Stimulated activated CD4-positive, alpha-beta T cell treated with anti-CD3 and anti-CD28 coated beads, Interleukin-2, amount 100 ng/mL, for 48 hours (primary cell): ENCODE data around the gene LRRC74A.
"Not testable (repeated sequence)": the region's sequence is repeated elsewhere in the genome, so short reads cannot be mapped to it uniquely, and the experiment has no call there.

Experiments
- DNase-seq, 2 donors: peaks; one replicate each; pipeline ENCODE4 v3.0.0-alpha.2; 2020

Gene LRRC74A

DNA sequence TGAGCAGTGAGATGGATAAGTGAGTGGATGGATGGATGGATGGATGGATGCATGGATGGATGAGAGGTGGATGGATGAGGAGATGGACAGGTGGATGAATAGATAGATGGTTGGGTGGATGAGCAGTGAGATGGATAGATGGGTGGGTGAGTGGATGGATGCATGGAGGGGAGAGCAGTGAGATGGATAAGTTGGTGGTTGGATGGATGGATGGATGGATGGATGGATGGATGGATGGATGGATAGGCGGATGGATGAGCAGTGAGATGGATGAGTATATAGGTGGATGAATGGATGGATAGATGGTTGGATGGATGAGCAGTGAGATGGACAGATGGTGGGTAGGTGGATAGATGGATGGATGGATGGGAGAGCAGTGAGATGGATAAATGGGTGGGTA, 30.6 kb downstream of the LRRC74A start:
- DNase-seq: no peak

GRCh38 chr14:76861574-76862255, 35.5 kb downstream of the LRRC74A start:
- DNase-seq: no peak

DNA sequence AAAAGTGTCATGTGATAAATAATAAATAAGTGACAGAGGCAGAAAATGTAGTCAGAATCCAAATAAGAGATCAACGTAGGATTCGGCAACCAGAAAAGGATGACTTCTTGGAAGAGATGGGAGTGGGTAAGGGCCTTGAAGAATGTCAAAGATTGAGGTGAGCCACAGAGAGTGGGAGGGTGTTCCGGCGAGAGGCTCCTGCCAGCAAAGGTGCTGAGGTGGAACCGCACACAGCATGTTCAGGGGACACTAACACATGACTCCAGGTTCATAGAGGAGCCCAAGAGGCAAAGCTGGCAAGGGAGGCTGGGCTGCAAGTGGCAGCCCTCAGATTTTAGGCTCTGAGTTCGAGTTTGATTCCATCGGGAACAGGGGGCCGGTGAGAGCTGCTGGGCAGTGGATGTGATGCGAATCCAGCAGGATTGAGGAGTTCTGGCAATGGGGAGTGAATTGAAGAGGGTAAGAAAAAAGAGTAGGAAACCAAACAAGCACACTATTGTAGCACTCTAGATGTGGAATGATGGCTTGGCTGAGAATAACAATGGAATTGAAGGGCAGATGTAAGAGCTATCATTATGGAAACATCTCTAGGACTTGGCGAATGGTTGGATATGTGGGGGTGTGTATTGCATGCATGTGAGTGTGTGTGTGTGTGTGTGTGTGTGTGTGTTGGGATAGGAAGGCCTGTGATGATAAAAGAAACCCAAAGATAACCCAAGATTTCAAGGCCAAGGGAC, 36.5 kb downstream of the LRRC74A start:
- no peak for DNase-seq

DNA sequence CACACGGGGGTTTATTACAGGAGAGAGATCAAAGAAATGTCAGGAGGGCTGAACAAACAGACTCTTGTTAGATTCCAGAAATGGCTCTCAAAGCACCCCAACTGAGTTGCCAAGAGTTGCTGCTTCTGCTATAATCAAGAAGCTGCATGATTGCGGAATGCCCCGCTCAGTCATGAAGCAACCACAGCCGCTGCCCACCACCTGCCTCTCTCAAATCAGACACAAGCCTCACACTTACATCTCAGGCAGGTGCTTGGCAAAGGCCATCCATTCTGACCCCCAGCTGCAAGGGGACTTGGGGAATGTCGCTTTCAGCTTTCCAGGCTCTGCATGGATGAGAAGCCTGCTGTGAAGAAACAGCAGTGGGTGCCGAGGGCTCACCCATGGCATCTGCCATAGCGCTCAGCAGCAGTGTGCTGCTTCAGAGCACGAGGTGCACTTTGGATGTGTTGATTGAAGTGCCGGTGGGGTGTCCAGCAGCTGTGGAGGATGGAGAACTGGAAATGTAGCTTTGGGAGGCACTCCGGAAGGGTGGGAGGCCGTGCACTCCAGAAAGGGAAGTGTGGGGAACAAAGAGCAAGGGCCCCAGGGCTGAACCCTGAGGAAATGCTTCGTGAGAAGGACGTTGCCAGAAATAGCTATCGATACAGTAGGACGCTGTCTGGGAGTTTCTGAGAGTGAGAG, 37.7 kb downstream of the LRRC74A start:
- no peak for DNase-seq

- no peak for DNase-seq
Measured at GRCh38 chr14:76866456-76866855, 40.2 kb downstream of the LRRC74A start.

DNA sequence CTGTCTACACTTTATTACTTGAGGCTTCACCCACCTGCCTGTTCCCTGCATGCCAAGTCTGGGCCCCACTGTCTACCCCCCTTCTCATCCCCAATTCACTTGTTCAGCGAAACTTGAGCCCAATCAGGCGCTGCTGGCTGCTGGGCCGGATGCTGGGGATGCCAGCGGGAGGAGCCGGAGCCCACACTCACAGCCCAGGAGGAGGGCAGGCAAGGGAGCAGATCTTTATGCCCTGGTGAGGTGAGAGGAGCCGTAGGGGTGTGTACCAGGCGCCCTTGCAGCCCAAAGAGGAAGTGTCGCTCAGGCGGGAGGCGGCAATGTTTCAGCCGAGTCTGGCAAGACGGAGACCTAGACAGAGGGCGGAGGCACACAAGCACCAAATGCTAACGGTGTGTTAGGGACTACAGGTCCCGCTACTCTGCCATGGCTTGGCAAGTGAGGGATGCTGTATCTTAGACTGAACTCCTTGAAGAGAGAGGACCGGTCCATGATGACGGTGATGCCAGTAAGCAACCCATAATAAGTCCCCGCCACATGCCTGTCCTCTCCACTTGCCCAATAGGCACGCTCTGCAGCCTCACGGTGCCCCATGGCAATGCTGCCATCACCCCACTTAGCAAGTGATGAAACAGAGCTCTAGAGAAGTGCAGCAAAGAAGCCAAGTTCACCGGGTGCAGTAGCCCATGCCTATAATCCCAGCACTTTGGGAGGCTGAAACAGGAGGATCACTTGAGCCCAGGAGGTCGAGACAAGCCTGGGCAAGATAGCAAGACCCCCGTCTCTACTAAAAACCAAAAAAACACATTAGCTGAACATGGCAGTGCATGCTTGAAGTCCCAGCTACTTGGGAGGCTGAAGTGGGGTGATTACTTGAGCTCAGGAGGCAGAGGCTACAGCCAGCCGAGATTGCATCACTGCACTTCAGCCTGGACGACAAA, 41.6 kb downstream of the LRRC74A start:
- peak in 1 of 2 donors; percentile 24 for DNase-seq

DNA sequence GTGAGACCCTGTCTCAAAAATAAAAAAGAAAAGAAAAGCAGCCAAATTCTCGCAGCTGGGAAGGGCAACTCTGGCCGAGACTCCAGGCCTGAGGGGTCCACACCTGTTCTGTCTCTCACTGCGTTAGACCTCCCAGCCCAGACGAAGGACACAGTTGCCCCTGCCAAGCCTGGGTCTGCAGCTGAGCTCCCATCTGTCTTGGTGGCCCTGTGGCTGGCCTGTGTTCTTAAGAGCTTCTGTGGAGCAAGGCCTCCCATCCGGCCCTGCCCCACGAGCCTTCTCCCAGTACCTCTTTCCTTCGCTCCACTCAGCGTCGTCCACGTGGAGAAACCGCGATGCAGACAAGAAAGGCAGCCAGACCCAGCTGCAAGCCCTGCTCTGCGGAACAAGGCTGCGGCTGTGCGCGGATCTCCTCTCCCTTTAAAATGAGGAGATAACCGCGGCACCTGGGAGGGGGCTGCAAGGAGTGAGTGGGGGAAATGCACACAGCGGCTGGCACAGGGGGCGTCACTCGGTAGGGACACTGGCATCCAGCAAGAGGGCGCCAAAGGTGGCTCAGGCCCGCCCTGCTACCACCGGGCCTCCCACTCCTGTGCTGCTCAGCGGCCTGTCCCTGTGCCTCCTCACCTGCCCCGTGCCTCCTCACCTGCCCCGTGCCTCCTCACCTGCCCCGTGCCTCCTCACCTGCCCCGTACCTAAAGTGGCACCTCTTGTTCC, 42.4 kb downstream of the LRRC74A start:
- no peak for DNase-seq

DNA sequence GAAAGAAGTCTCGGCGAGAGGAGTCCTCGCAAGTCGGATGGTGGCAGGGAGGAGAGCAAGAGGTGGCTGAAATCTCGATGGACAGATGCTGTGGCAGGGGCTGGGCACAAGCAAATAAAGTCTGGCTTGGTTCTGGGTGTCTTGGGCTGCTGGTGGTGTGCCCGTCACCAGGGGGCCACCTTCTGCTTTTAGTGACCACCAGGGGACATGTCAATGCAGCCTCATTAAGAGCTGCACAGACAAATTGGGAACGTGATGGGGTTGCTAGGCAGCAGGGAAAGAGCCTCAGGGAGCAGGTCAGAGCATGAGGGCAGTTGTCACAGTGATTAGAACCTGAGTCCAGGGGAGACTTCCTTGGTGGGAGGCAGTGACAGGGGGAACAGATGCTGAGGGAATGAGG, 44.0 kb downstream of the LRRC74A start:
- DNase-seq: no peak

- peak; percentile 59 to 69 for DNase-seq
Measured at GRCh38 chr14:76872796-76873432, 46.7 kb downstream of the LRRC74A start.

DNA sequence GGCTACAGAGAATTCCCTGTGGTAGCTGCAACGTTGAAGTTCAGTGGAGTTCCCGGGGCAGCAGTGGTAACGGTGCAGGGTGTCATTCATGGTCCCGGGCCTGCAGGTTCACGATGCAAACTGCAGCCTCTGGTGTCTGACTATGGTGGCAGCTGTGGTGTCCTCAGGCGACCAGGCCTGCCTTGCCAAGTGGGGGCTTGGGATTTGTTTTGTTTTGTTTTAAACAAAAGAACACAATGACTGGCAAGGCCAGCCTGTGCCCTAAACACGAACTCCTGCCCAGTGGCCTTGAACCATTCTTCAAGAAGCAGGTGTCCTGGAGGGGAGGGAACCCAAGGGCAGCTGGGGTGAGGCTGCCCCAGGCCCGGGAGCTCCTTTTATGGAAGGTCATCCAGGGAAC, 48.5 kb downstream of the LRRC74A start:
- DNase-seq: no peak

DNA sequence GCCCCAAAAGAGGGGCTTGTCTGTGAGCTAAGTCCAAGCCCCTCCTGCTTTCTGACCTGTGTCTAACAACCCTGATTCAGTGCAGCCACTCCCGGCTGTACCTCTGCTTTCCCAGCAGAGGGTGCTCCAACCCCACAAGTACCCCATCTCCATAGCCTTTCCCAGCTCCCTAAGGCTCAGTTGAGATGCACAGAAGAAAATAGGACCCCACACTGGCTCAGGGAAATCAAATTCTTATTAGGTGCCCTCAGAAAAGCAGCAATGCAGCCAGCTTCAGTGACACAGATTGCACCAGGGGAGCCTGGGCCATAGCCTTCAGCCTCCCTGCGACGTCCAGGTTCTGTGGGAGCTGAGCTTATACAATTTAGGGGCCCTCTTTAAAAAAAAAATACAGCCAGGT, 49.9 kb downstream of the LRRC74A start:
- peak; percentile 34 to 50 for DNase-seq

DNA sequence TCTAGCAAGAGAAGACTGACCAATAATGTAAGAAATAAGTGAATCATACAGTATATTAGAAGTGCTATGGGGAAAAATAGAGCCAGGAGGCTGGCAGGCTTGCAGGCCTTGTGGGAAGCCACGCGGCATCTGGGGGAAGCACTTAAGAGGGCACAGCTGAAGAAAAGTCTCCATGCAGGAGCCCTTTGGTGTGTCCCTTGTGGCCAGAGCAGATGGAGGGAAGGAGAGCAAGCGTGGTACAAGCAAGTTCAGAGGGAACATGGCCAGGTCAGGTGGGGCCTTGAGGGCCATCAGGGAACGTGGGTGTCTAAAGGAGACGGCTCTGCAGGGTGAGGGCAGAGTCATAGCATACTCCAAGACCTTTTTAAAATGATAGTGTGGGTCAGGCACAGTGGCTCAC, 51.7 kb downstream of the LRRC74A start:
- DNase-seq: no peak

DNA sequence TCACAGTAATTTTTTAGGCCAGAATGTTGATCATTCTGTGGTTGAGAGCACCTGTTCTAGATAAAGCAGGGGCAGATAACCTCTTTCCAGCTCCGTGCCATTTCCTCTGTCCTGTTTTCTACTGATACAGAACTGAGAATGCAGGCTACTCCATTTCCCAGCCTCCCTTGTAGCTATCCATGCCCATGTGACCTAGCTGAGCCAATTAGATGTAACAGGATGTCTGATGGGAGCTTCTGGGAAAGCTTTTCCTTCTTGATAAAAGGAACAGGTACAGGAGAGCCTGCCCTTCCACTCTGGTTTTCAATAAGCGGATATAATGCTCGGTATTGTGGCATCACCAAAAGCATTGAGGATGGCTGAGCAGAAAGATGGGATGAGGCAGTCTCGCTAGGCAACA, 54.2 kb downstream of the LRRC74A start:
- DNase-seq: no peak

DNA sequence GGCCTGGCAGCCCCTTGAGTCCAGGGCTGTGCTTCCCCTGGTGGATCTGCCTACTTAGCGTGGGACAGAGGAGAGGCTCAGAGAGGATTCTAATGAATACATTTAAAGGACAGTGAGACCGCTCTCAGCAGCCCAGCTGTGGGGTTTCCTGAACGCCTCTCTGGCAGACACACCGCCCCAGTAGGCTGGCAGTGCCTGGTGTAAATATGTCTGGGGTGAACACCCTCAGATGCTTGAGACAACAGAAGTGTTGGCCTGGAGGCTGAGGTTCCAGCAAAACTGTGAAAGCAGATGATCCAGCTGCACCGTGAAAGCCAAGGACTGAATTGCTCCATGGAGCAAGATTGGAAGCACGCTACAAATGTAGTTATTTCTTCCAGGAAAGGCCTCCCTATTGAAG, 55.1 kb downstream of the LRRC74A start:
- no peak for DNase-seq

DNA sequence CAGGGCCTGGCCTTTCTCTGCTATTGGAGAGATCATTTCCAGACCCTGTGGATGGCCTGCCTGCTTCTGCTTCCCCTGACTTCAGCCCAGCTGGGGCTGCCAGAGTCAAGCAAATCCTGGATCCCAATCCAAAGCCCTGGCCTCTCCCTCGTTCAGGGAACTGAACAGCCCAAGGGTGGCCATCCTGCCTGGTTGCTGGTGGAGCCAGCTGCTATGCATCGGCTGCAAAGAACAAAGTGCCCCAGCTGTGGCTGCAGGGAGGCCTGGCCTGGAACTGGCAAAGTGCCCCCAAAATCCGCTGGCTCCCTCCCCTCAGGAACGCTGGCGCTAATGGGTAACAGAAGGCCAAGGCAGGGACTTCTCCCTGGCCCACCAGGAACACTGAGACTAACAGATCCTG, 56.4 kb downstream of the LRRC74A start:
- DNase-seq: no peak

GRCh38 chr14:76883447-76883846, 57.2 kb downstream of the LRRC74A start:
- no peak for DNase-seq

DNA sequence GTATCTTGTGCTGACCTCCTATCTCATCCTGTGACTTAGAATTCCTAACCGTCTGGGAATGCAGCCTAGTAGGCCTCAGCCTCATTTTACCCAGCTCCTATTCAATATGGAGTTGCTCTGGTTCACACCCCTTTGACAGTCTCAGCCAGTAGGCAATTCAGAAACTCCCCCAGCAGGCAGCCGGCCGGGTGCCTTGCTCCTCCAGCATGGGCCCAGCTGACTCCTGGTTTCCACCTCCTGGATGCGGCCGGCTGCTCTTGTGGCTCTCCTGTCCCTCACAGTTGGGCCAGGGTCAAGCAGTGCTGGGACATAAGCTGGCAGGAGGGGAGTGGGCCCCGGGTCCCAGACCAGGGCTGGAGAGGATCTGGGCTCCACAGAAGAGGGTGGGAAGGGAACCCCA, 58.2 kb downstream of the LRRC74A start:
- DNase-seq: no peak

GRCh38 chr14:76884853-76885276, 58.7 kb downstream of the LRRC74A start:
- no peak for DNase-seq

GRCh38 chr14:76887191-76887590, 61.0 kb downstream of the LRRC74A start:
- no peak for DNase-seq

DNA sequence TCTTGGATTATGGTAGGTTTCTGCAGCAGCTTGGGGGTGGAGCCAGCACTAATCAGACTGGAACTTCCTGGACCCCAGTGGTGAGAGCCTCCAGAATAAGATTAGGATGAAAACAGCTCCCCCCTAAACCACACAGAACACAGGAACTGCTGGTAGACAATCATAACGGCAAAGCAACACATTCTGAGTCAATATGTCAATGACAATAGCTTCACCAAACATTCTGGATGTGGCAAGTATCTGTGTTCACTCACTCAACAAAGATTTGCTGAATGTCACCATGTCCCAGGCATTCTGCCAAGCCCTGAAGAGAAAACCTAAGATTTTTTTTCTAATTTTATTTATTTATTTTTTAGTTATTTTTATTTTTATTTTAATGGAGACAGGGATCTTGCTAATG, 65.2 kb downstream of the LRRC74A start:
- no peak for DNase-seq

- DNase-seq: no peak
Measured at GRCh38 chr14:76894308-76894707, 68.1 kb downstream of the LRRC74A start.

DNA sequence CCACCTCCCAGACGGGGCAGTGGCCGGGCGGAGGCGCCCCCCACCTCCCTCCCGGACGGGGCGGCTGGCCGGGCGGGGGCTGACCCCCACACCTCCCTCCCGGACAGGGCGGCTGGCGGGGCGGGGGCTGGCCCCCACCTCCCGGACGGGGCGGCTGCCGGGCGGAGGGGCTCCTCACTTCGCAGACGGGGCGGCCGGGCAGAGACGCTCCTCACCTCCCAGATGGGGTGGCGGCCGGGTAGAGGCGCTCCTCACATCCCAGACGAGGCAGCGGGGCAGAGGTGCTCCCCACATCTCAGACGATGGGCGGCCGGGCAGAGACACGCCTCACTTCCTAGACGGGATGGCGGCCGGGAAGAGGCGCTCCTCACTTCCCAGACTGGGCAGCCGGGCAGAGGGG, 71.8 kb downstream of the LRRC74A start:
- DNase-seq: not testable (repeated sequence)
